Mucosa of descending colon (tissue), 3 donors: Measurements from ENCODE around the gene MFSD6L. TPM values are rescaled to one million over a fixed set of nuclear protein-coding genes. Genes with fewer than 3 reads are reported as not detected.
A peak's percentile ranks its signal among the peaks of the same experiment; 100 is the strongest.

Source experiments
- ATAC-seq: fragments of 200-7000 bp; cut with Tn5 transposase; one replicate; pipeline ENCODE4 v1.9.1; 2020; ENCODE audit warnings: mild to moderate bottlenecking, moderate library complexity
- DNase-seq, 3 donors: peaks; one replicate each; pipeline ENCODE4 v3.0.0-alpha.2; 2020
- H3K36me3 ChIP-seq: fragments of 200-600 bp; one replicate; pipeline ENCODE4 v1.8.0; 2021; ENCODE audit warnings: low read depth, mild to moderate bottlenecking
- H3K4me1 ChIP-seq: fragments of 200-600 bp; one replicate; pipeline ENCODE4 v1.8.0; 2021; ENCODE audit warnings: low read depth, mild to moderate bottlenecking
- H3K4me3 ChIP-seq: fragments of 200-600 bp; one replicate; pipeline ENCODE4 v1.8.0; 2021; ENCODE audit warnings: mild to moderate bottlenecking
- H3K9me3 ChIP-seq: fragments of 200-600 bp; one replicate; pipeline ENCODE4 v1.8.0; 2021; ENCODE audit warnings: mild to moderate bottlenecking
- CTCF ChIP-seq: fragments of 200-600 bp; IDR thresholded peaks from one replicate; pipeline ENCODE4 v1.8.0; 2022; ENCODE audit warnings: antibody characterized with exemption, mild to moderate bottlenecking
- intact Hi-C, 2 donors: fragments of 100-400 bp; cut with DNase I in 1 of 2; cut with micrococcal nuclease in 1 of 2; formaldehyde crosslinking; loops; one replicate each; pipeline versions ENCODE4 v1.11.0 to v1.11.1; 2022; cut with DNase I, micrococcal nuclease
- total RNA-seq, 3 donors: library from RNA; stranded (reverse); fragmentation: NEBNext Ultra II Directional in 2 of 3; extraction: Animal tissue kit (Norgen Biotek cat#: 25700) in 2 of 3; gene quantifications; one replicate each; pipeline versions ENCODE4 v1.2.1 to v1.2.4, GENCODE V29; 2021 to 2023
- donor health status: DM: no; HTN: no; CAD: no; lungs with moderate emphysema.
- donor health status: DM: no; HTN: no; CAD: no.
- donor health status: DM: no; HTN: yes; CAD: no.

MFSD6L gene
- total RNA-seq, 3 donors from 2014 or later = 2.0 to 6.1 (median 5.6) TPM

GRCh38 chr17:8835631-8836364 is 36.6 kb upstream of the MFSD6L start:
- intact Hi-C loops = no loop called here
- Histone ChIP-seq H3K4me3 (no peak overlapping the region), H3K9me3 (no peaks in the 10 kb centered on the region), H3K4me1 (no peaks in the 10 kb centered on the region), H3K36me3 (no peaks in the 10 kb centered on the region)
- DNase-seq (no peak), ATAC-seq (no peak)
- TF ChIP-seq CTCF = no peak

GRCh38 chr17:8835106-8835505 is 35.9 kb upstream of the MFSD6L start:
- H3K4me3 ChIP-seq = no peak overlapping the region
- no peaks in the 10 kb centered on the region for H3K9me3 ChIP-seq
- no peak for TF ChIP-seq CTCF
- H3K4me1 ChIP-seq = no peaks in the 10 kb centered on the region
- ATAC-seq (no peak), DNase-seq (no peak)
- intact Hi-C loops = no loop called here
- H3K36me3 ChIP-seq = no peaks in the 10 kb centered on the region

- DNase-seq (peak in 2 of 3 donors; percentile 63 to 67), ATAC-seq (peak; percentile 63)
- Histone ChIP-seq H3K36me3 (no peaks in the 10 kb centered on the region), H3K4me1 (no peaks in the 10 kb centered on the region), H3K9me3 (no peaks in the 10 kb centered on the region), H3K4me3 (no peak overlapping the region)
- peak; percentile 58 for TF ChIP-seq CTCF
- intact Hi-C loops = no loop called here
These were observed 33.7 kb upstream of the MFSD6L start for GRCh38 chr17:8832711-8833352.

GRCh38 chr17:8831234-8831849 is 32.2 kb upstream of the MFSD6L start:
- TF ChIP-seq CTCF = no peak
- Histone ChIP-seq H3K4me3 (no peak overlapping the region), H3K36me3 (no peaks in the 10 kb centered on the region), H3K4me1 (no peaks in the 10 kb centered on the region), H3K9me3 (no peaks in the 10 kb centered on the region)
- DNase-seq = no peak
- ATAC-seq = no peak
- intact Hi-C loops = no loop called here

GRCh38 chr17:8830141-8830540 is 31.0 kb upstream of the MFSD6L start:
- Histone ChIP-seq H3K9me3 (no peaks in the 10 kb centered on the region), H3K4me3 (no peak overlapping the region), H3K36me3 (no peaks in the 10 kb centered on the region), H3K4me1 (no peaks in the 10 kb centered on the region)
- DNase-seq (no peak), ATAC-seq (no peak)
- no peak for TF ChIP-seq CTCF
- intact Hi-C loops = no loop called here
